Measurements from ENCODE around the gene ADGRD1. TPM values are rescaled to one million over a fixed set of nuclear protein-coding genes. Genes with fewer than 3 reads are reported as not detected.

ADGRD1 gene
- polyA plus RNA-seq, 10 donors = 7.9 to 15.7 (median 12.0) TPM

DNA sequence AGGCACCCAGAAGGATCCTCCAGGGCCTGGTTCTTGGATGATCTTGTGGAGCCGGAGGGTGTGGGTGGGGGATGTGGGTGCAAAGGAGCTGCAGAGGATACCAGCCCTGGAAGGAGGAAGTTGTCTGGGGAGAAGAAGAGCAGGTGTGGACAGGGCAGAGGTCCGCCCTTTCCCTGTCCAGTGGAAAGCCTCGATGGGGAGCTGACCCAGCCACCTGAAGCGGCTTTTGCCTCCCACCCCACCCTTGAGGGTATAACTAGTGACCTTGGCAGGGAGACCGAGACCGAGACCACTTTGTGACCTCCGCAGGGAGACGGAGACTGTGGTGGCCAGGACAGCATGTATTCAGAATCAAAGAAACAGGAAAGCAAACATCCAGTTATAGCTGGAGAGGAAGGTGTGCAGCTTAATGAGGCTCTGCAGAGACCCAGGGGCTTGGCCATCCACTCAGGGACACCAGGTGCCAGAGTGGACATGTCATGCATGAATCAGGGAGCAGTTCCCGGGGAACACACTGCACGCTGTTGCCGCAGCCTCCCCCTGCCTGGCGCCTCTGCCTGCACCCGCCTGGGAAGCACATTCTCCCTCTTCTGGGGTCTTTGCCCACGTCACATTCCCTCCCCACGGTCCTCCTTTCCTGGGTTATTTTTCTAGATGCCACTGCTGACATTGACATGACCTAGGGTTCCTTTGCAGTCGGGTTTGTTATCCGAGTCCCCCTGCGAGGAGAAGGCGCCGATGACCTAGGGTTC, 87.7 kb downstream of the ADGRD1 start:
- no peak for DNase-seq

DNA sequence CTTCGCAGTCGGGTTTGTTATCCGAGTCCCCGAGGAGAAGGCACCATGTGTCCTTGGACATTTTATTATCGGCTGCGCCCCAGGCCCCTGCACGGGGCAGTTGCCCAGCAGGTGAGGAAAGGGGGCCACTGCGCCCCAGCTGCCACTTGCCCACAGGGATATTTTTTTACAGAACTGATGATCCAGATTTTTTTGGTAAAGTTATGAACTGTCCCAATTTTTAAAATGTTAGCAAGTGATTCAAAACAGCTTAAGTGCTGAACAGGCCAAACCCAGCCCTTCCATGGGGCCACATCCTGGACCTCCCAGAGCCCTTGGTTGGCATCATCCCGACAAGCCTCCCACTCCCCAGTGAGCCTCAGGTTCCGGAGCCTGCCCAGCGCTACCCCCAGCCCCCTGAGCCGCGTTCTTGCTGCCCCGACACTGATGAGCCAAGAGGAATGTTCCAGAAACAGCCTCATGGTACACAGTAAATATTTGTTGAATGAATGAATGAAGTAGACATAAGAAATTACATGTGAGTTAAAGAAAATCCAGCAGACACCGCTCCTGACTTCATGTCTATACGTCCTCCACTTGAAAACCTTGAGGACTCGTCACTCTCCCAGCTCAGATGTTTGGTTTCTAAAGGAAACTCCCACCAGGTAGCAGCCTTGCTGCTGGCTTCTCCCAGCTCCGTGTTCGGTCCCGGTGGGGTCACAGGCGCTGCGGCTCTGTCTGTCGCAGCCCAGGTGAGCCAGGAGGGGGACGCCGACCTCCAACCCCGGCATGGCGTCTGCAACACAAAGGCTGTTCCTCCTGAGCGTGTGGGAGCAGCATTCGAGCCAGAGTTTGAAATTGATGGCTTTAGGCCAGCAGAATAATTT, 88.5 kb downstream of the ADGRD1 start:
- DNase-seq = no peak

DNA sequence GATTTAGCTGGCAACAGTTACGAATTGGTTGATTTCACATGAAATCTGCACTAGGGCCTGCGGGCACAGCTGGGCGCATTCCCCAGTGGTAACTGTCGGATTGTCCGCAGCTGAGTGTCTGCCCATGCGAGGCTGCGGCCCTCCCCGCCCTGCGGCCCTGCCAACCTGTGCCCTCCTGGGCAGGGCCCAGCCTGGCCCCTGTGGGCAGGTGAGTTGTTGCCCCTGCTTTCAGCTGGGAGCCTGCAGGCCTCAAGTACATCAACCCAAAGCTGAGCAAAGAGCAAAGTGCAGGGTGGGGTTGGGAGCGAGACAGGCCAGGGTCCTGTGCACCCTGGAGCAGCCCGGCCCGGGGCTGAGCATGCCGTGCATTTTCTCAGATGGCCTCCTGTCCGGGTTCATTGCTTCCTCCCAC, 89.1 kb downstream of the ADGRD1 start:
- DNase-seq = no peak

DNA sequence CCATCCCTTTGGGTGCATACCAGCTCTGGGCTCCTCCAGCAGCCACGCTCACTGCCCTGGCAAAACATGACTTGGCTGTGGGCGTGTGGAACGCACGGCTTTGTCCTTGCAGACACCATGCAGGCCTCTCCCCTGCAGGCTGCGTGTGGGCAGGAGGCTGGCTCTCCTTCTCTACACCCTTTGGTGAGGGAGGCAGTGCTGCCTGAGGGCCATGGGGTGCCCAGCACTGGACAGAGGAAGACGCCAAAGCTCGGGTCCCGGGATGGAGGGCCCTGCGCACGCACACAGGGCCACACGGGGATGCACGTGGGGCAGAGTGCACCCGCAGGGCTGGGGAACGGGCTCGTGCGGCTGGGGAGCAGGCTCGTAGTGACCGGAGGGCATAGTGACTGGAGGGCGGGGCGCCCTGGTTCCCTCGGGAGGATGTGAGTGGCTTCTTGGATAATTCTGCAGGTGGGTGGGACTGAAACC, 89.7 kb downstream of the ADGRD1 start:
- no peak for DNase-seq

DNA sequence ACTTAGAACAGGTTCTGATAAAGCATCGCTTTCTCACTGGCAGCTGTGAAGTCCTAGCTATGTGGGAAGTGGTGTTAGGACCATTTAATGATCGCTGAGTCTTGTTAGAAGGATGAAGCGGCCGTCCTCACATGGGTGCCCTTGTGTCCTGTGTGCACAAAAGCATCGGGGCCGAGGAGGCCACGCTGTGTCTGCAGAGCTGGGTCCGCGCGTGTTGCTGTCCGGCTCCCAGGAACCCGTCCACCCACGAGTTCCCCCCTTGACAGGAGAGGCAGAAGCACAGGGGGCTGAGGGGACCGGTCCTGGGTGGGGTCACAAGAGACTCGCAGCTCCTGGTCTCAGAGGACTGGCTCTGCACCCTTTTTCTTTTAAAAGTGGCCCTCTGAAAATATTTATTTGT, 90.4 kb downstream of the ADGRD1 start:
- no peak for DNase-seq

DNA sequence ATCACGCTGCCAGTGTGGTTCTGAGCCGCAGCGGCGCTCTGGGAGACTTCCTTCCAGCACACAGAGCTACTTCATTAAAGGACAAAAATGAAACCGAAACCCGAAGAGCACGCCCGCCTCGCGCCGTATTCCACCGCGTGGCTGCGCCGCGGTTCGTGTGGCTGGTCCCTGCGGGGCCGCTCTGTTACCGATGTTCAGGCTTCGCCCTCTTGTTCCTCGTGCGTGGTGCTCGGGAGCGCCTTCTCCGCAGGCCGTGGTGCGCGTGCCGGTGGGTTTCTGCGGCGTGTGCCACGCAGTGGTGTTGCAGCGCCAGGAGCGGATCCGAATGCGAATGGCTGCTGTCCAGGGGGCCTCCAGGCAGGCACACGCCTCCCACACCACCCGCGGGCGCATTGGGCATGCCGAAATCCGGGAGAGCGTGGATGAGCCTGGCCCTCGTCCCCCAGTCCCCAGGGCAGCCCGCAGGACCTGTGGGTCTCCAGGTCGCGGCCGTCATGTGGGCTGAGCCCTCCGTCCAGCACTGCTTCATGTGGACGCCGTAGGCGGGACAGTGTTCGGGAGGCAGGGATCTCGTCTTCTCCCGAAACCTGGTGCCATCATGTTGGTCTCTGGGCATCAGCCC, 91.2 kb downstream of the ADGRD1 start:
- no peak for DNase-seq

DNA sequence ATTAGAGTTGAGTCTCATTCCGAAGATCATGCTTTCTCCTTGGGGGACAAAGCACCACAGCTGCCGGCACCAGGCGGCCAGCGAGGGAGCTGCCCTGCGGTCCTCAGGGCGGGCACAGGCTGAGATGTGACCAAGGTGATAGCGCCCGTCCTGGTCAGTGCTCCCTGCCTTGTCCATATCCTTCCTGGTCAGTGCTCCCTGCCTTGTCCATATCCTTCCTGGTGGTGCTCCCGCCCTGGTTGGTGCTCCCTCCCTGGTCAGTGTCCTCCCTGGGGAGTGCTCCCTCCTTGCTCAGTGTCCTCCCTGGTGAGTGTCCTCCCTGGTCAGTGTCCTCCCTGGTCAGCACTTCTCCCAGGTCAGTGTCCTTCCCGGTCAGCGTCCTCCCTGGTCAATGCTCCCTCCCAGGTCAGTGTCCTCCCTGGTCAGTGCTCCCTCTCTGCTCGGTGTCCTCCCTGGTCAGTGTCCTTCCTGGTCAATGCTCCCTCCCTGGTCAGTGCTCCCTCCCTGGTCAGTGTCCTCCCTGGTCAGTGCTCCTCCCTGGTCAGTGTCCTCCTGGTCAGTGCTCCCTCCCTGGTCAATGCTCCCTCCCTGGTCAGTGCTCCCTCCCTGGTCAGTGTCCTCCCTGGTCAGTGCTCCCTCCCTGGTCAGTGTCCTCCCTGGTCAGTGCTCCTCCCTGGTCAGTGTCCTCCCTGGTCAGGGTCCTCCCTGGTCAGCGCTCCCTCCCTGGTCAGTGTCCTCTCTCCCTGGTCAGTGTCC, 92.2 kb downstream of the ADGRD1 start:
- DNase-seq = no peak

DNA sequence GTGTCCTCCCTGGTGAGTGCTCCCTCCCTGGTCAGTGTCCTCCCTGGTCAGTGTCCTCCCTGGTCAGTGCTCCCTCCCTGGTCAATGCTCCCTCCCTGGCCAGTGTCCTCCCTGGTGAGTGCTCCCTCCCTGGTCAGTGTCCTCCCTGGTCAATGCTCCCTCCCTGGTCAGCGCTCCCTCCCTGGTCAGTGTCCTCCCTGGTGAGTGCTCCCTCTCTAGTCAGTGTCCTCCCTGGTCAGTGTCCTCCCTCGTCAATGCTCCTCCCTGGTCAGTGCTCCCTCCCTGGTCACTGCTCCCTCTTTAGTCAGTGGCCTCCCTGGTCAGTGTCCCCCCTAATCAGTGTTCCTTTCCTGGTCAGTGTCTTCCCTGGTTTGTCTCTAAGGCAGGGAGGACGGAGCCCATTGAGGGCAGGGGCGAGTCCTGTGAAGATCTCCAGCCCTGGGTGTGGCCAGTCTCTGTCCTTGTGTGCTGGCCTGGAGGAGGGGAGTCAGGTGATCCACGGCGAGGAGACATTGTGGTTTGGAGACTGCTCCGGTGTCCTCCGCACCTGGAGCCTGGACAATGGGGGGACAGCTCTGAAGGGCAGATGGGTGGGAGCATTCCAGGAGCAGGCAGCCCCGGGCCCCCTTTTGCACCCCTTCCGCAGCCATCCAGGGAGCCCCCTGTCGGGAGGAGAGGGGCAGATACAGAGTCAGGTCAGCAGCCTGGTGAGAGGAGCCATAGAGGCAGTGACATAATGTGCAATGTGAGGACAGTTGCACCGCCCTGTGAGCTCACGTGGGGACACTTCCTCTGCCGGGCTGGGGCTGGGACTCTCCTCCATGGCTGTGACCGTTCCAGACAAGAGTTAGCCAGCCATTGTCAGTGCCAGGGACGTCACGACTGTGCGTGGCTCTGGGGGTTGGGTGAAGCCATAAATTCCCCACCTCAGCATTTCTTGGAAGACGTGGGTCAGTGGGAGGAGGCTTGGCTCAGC, 93.4 kb downstream of the ADGRD1 start:
- DNase-seq = peak in 1 of 3 donors; percentile 63

DNA sequence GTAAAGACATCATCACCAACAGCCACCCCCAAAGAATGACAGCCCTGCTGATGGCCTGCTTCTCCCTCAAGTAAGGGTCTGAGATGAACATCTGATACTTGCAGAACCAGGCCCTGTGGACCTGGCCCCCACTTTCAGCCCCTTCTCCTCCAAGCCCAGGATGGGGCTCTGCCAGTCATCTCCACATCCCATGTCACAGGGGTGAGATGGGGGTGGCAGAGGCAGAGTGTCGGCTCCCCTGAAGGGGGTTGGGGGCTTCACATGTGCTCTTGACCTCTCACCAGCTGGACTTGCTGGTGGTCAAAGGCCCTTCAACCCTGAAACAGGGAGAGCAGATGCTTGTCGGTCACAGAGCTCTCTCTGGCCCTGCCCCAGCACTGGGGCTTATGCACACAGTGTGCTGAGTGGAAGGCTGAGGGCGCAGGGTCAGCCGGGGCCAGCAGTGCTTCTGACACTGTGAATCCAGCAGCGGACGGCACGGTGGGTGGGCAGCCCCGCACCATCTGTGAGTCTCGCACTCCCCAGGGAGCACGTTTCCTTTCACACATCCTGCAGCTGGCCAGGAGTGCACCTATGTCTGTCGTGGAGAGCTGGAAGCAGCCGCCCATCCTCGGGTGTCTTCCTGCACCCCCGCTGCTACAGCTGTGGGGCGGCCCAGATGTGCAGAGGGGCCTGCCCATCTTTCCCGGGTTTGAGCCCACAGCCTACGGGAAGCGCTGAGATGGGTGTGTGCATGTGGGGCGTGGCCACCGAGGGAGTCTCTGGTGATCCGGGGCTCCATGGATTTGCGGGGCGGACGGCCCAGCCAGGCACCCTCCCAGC, 94.3 kb downstream of the ADGRD1 start:
- peak in 1 of 3 donors; percentile 78 for DNase-seq

DNA sequence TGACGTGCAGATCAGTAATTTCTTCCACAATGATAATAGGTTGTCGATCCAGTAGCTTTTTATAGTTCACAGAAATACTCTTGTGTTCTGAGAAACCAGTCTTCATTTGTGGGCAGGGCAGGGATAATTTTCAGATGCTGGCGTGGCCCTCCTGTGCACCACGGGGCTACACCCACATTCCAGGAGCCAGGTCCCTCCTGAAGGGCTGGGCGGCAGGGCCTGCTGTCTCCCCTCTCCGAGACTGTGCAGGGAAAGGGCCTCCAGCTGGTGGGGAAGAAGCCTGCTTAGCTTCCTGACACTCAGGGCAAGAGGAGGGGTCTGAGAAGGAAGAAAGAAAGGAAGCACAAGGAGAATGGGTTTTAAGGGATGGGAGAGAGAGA, 94.9 kb downstream of the ADGRD1 start:
- DNase-seq = no peak

DNA sequence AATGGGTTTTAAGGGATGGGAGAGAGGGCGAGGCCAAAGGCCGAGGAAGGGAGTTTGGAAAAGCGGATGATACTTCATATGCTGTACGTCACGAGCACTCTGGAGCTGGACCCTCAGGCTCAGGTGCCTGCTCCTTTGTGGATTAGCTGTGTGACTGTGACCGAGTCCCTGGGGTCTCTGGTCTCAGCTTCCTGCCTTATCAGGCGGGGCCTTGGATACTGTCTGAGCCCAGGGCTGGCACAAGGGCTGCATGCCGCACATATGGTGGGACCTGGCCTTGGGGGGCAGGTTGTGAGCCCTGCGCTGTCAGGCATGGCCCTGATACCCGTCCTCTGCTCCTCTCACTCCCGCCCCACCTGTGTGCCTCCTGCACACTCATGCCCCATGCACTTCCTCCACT, 95.3 kb downstream of the ADGRD1 start:
- no peak for DNase-seq

DNA sequence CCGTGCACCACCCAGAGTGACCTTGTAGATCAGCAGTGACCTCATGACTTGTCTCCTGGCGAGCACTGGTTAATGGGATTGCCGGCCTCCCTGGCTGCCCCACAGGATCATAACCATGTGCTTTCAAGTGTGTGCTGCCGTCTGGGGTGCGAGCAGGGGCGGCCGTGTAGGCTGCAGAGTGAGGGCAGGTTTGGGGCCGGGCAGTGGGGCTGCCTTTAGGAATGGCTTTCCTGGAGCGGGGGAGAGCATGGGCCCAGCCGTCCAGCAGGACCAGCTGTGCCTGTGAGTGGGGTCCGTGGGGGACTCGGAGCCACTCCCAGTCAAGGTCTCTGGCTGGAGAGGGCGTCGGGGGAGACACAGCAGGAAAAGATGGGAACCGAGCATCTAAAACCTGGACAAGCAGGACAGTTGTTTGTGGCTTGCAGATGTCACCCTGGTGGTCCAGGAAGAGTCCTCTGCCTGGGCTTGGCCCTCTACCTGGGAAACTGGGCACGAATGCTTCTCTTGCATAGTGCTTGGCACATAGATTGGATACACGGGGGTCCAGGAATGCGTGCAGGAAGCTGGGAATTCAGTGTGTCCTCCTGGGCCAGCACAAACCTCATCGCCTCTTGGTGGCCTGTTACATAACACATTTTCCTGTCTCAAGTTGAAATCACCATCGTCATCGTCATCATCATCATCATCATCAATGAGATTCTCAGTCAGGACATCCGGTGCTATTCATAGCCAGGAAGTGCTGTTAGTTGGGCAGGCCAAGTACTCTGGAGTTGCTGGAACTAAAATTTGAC, 96.0 kb downstream of the ADGRD1 start:
- DNase-seq = no peak

DNA sequence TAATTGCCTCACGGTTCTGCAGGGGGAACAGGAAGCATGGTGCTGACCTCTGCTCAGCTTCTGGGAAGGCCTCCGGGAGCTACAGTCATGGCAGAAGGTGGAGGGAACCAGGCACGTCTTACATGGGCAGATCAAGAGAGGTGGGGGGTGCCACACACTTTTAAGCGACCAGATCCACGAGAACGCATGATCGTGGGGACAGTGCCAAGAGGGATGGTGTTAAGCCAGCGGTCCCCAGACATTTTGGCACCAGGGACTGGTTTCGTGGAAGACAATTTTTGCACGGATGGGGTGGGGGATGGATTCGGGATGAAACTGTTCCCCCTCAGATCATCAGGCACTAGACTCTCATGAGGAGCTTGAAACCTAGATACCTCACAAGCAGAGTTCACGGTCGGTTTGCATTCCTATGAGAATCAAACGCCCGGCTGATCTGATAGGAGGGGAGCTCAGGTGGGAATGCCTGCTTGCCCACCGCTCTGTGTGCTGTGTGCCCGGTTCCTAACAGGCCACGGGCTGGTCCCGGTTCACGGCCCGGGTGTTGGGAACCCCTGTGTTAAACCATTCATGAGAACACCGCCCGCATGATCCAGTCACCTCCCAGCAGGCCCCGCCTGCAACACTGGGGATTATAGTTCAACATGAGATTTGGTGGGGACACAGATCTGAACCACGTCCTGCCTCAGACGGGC, 96.9 kb downstream of the ADGRD1 start:
- no peak for DNase-seq

DNA sequence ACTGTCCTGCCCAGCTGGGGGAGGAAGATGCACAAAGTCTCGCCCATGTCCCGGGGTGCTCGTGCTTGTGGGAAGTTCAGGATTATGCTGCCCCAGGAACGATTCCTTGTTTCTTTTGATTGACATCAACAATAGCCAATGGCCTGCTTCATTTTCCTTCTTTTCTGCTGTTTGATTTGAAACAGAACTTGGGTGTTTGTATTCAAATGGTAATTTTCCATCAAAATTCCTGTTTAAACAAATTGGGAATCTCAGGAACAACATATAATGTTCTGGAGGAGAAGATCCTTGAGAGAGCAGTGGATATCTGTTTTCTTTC, 97.4 kb downstream of the ADGRD1 start:
- no peak for DNase-seq

DNA sequence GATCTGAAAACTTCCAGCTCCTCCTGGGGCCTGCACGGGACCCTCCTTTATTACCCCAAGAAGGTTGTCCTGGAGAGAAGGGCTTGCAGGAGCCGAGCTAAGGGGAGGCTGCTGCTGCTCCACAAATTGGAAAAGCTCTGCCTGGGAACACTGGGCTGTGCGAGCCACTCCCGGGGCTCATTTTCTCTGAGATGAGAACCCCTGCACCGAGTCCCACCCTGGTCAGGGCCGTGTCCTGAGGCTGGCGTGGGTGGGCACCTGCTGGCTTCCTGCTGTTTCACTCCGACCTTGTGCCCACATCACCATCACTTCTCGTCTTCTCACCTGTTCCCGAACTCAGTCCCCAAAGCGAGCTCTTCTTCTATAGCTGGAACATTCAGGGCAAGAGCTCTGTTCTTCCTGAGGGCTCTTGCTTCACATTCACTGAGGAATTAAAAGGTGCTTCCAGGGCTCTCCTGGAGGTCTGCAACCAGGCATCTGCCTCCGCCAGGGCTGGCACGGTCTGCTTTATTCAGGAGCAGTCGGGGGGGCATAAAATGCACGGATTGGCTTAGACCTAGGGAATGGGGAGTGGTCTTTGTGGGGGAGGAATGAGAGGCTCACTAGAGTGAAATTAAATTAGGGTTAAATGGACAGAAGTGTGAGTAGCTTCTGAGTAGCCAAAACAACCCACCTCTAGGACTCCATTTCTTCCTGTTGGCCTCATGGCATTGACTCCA, 98.5 kb downstream of the ADGRD1 start:
- DNase-seq = no peak

DNA sequence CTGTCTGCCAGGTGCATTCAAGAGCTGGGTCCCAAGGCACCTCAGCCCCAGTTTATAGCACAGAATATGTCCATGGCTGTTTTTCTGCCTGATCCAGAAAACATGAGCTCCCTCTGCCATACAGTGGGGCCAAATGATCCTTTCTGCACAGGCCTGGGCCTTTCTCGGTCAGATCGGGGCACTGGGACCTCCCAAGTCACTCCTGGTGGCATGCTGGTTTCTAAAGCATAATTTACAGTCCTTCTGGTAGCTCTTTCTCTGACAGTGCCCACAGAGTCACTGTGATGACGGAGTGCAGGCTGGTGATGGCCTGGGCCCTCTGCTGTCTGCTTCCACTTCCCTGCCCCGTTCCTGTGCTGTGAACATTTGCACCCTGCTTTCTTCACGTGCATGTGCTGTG, 99.2 kb downstream of the ADGRD1 start:
- no peak for DNase-seq

DNA sequence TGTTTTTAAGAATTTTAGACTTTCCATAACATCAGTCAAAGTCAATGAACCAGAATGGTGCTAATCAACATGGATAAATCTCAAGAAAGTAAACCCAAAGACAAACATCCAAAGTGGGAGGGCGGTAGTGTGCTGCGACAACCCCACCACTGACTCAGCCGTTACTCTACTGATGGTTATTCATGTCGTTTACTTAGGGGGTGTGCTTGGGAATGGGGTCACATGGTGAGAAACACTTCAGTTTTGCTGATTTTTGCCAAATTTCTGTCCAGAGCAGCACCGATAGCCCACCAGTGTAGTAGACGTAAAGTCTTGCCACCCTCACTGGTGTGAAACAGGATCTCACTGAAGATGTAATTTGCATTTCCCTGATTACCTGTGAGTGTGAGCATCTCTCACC, 99.9 kb downstream of the ADGRD1 start:
- no peak for DNase-seq

Data from muscle of back (tissue), 11 donors.